Astrocyte (in vitro differentiated cells and primary cell): Measurements from ENCODE around the gene ME3.

Source experiments
- EZH2 ChIP-seq: IDR thresholded peaks from 2 replicates; pipeline ENCODE4 v1.6.1; 2012; ENCODE audit warnings: mild to moderate bottlenecking, low read length, inconsistent platforms; ENCODE audit not compliant: insufficient read depth
- TF ChIP-seq, protein P1 (sequence below): IDR thresholded peaks from 2 replicates; pipeline ENCODE4 v1.5.1; 2011; ENCODE audit warnings: low read depth, mild to moderate bottlenecking, inconsistent platforms, low read length, moderate library complexity; ENCODE audit not compliant: insufficient read depth

DNA sequence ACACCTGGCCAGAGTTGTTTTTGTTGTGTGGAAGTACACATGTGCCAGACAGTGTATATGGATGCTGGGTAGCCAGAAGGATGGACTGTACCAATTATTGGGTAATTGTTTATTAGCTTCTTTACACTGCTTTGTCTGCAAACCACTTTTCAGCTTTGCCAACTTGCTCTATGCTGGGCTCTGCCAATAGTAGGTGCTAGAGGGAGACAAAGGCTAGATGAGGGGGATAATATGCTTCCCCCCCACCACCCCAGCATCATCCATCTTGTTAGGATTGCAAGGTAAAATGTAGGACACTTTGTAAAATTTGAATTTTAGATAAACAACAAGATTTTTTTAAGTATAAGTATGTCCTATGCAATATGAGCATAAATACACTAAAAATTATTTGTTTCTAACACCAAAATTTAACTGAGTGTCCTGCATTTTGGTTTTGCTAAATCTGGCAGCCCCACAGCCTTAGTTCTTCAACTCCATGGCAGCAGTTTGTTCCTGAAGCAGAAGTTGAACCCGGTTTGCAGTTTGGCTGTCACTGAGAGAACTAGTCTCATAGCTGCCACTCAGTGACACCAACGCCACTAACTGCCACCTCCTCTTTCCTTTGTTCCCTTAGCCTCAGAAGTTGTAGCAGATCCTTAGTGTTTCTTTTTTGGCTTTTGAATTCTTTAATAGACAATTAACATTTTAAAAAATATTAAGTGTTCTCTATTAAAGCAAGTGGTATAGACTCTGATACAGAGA is 219.0 kb downstream of the ME3 start:
- TF ChIP-seq, protein P1, sequence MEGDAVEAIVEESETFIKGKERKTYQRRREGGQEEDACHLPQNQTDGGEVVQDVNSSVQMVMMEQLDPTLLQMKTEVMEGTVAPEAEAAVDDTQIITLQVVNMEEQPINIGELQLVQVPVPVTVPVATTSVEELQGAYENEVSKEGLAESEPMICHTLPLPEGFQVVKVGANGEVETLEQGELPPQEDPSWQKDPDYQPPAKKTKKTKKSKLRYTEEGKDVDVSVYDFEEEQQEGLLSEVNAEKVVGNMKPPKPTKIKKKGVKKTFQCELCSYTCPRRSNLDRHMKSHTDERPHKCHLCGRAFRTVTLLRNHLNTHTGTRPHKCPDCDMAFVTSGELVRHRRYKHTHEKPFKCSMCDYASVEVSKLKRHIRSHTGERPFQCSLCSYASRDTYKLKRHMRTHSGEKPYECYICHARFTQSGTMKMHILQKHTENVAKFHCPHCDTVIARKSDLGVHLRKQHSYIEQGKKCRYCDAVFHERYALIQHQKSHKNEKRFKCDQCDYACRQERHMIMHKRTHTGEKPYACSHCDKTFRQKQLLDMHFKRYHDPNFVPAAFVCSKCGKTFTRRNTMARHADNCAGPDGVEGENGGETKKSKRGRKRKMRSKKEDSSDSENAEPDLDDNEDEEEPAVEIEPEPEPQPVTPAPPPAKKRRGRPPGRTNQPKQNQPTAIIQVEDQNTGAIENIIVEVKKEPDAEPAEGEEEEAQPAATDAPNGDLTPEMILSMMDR: no peak
- no peak for TF ChIP-seq EZH2
